K562 (cell line): Measurements from ENCODE around the gene RHBDD1. TPM values are rescaled to one million over a fixed set of nuclear protein-coding genes. Genes with fewer than 3 reads are reported as not detected.

Source experiments
- ATAC-seq: fragments of 200-7000 bp; cut with Tn5 transposase; 3 replicates; pipeline ENCODE4 v1.9.1; 2020; ENCODE audit warnings: moderate library complexity
- BruUV-seq: library from RNA; stranded (reverse); fragments of 400-500 nt; replicated peaks from 2 replicates; lab custom pipeline; 2021; lab: Mats Ljungman, UMichigan
- CTCF ChIA-PET: fragments of 300-600 bp; formaldehyde crosslinking; extraction: SDS; loops from one replicate; lab custom pipeline; 2021; ENCODE audit warnings: low intra/inter-chr PET ratio; lab: Yijun Ruan, JAX
- POLR2A ChIA-PET: fragments of 300-600, 350-650 bp; sonication (Branson Sonifier 250); formaldehyde crosslinking; extraction: SDS; loops from one replicate; lab custom pipeline; 2021; ENCODE audit warnings: antibody characterized with exemption, inconsistent platforms; lab: Yijun Ruan, JAX
- DNase-seq, 4 experiments: peaks; one replicate each; pipeline versions ENCODE4 v3.0.0 to v3.0.0-alpha.2; 2011 to 2018; ENCODE audit warnings: low spot score in 3 of 4, mixed read lengths in 3 of 4; ENCODE audit errors: extremely low read depth in 1 of 4
- FAIRE-seq: peaks from 2 replicates; lab custom pipeline; 2011; peaks lifted over from hg19 to GRCh38; lab: Jason Lieb, UNC
- H2AFZ ChIP-seq: 2 replicates; pipeline ENCODE4 v1.6.0; 2011; ENCODE audit warnings: low read depth, low read length, control low read depth, inconsistent platforms
- H3K27ac ChIP-seq: fragments of 200-600 bp; 3 replicates; pipeline ENCODE4 v1.8.0; 2011; ENCODE audit warnings: low read depth, mild to moderate bottlenecking, control low read depth, inconsistent platforms, low read length, moderate library complexity, mixed read lengths; ENCODE audit errors: extremely low read depth
- H3K27me3 ChIP-seq, 2 experiments: fragments of 300-600 bp in 1 of 2; 2 replicates in 1 of 2; 3 replicates in 1 of 2; pipeline versions ENCODE4 v1.6.0 to v1.8.0; 2011; ENCODE audit warnings: inconsistent platforms in 2 of 2, low read length in 2 of 2, mild to moderate bottlenecking in 1 of 2, mixed read lengths in 1 of 2, moderate library complexity in 1 of 2; ENCODE audit not compliant: control insufficient read depth in 2 of 2, insufficient read depth in 2 of 2
- H3K36me3 ChIP-seq: fragments of 300-600 bp; 3 replicates; pipeline ENCODE4 v1.8.0; 2011; ENCODE audit warnings: mild to moderate bottlenecking, low read length, inconsistent platforms; ENCODE audit not compliant: control insufficient read depth, insufficient read depth
- H3K4me1 ChIP-seq, 2 experiments: fragments of 200-600 bp in 1 of 2; replicated peaks in 1 of 2; 2 replicates in 1 of 2; 3 replicates in 1 of 2; pipeline versions ENCODE4 v1.5.1 to v1.8.0; 2011; ENCODE audit warnings: inconsistent platforms in 2 of 2, low read length in 2 of 2, mild to moderate bottlenecking in 1 of 2, mixed read lengths in 1 of 2, moderate library complexity in 1 of 2; ENCODE audit not compliant: control insufficient read depth in 2 of 2, insufficient read depth in 2 of 2
- H3K4me2 ChIP-seq: 2 replicates; pipeline ENCODE4 v1.6.1; 2011; ENCODE audit warnings: low read length, control low read depth, inconsistent platforms, mixed read lengths; ENCODE audit not compliant: insufficient read depth
- H3K4me3 ChIP-seq: fragments of 200-600 bp; sonication (generic), shearing (Covaris generic); 2 replicates; pipeline ENCODE4 v1.5.1; 2016; ENCODE audit warnings: control low read depth, inconsistent platforms
- H3K79me2 ChIP-seq: fragments of 200-600 bp; 3 replicates; pipeline ENCODE4 v1.8.0; 2011; ENCODE audit warnings: low read length, inconsistent platforms; ENCODE audit not compliant: control insufficient read depth, insufficient read depth
- H3K9ac ChIP-seq, 2 experiments: 2 replicates each; pipeline versions ENCODE4 v1.6.0 to v1.6.1; 2011; ENCODE audit warnings: low read depth in 2 of 2, low read length in 2 of 2, control low read depth in 1 of 2, inconsistent platforms in 1 of 2, mild to moderate bottlenecking in 1 of 2, mixed read lengths in 1 of 2; ENCODE audit not compliant: insufficient read depth in 1 of 2
- H3K9me1 ChIP-seq: one replicate; pipeline ENCODE4 v1.6.0; 2011; ENCODE audit warnings: inconsistent platforms, mild to moderate bottlenecking, low read length, moderate library complexity; ENCODE audit not compliant: control insufficient read depth, insufficient read depth
- H3K9me3 ChIP-seq: replicated peaks from 2 replicates; pipeline ENCODE4 v1.5.1; 2011; ENCODE audit warnings: low read depth, low read length, inconsistent platforms; ENCODE audit not compliant: control insufficient read depth, insufficient read depth
- H4K20me1 ChIP-seq: replicated peaks from 2 replicates; pipeline ENCODE4 v1.6.1; 2011; ENCODE audit warnings: low read length, inconsistent platforms, mixed read lengths; ENCODE audit not compliant: control insufficient read depth, insufficient read depth
- BHLHE40 ChIP-seq: IDR thresholded peaks from 2 replicates; pipeline ENCODE4 v1.6.1; 2011; ENCODE audit warnings: low read length, improper control_type of control experiment
- GATAD2A ChIP-seq: fragments of 450-650 bp; IDR thresholded peaks from 2 replicates; pipeline ENCODE4 v1.6.1; 2017
- KLF16 ChIP-seq: IDR thresholded peaks from 2 replicates; pipeline ENCODE4 v1.6.1; 2016; ENCODE audit warnings: antibody characterized with exemption
- MAFK ChIP-seq: IDR thresholded peaks from 2 replicates; pipeline ENCODE4 v1.6.1; 2011; ENCODE audit warnings: low read length, improper control_type of control experiment
- MTA3 ChIP-seq: fragments of 450-650 bp; formaldehyde crosslinking; IDR thresholded peaks from 2 replicates; pipeline ENCODE4 v1.6.1; 2017; ENCODE audit warnings: mild to moderate bottlenecking, borderline replicate concordance
- NR4A1 ChIP-seq, 2 experiments: fragments of 250-450 bp in 1 of 2; fragments of 450-650 bp in 1 of 2; sonication (Bioruptor Pico) in 1 of 2; IDR thresholded peaks; 2 replicates each; pipeline versions ENCODE4 v1.4.0 to v1.6.1; 2016 to 2020; ENCODE audit warnings: mild to moderate bottlenecking in 2 of 2, missing compliant biosample characterization in 1 of 2, missing genetic modification characterization in 1 of 2, moderate library complexity in 1 of 2
- RFX5 ChIP-seq: IDR thresholded peaks from 2 replicates; pipeline ENCODE4 v1.6.1; 2011; ENCODE audit warnings: low read depth, mild to moderate bottlenecking, improper control_type of control experiment, low read length
- RNF2 ChIP-seq: sonication (generic); IDR thresholded peaks from 2 replicates; pipeline ENCODE4 v1.6.1; 2016
- SMARCA4 ChIP-seq: fragments of 450-650 bp; IDR thresholded peaks from 2 replicates; pipeline ENCODE4 v1.6.1; 2016
- TAL1 ChIP-seq: fragments of 450-650 bp; IDR thresholded peaks from 2 replicates; pipeline ENCODE4 v1.6.1; 2016; ENCODE audit warnings: mild to moderate bottlenecking
- TSC22D4 ChIP-seq: fragments of 450-650 bp; IDR thresholded peaks from 2 replicates; pipeline ENCODE4 v1.6.1; 2016; ENCODE audit warnings: missing genetic modification characterization, missing biosample characterization, control low read depth
- U2AF1 ChIP-seq: fragments of 200-400 bp; formaldehyde crosslinking; optimal IDR thresholded peaks from 2 replicates; pipeline ENCODE3; 2017; ENCODE audit warnings: mild to moderate bottlenecking, low read depth, low read length, moderate library complexity
- ZFP36 ChIP-seq: fragments of 150-350 bp; IDR thresholded peaks from 2 replicates; pipeline ENCODE4 v1.6.1; 2018; ENCODE audit warnings: low read length, low read depth; ENCODE audit not compliant: partially characterized antibody
- WGBS: fragments of 100-300 bp; shearing (Covaris generic); methylation state at CpG from one replicate; pipeline ENCODE4 v1.1.6; 2016; ENCODE audit warnings: low coverage, mixed read lengths; ENCODE audit not compliant: insufficient coverage; ENCODE audit errors: missing lambda C conversion rate; 5-methylcytosine and 5-hydroxymethylcytosine counted together
- in situ Hi-C: fragments of 300-500 bp; cut with MboI; formaldehyde crosslinking; loops from 4 replicates; pipeline ENCODE4 v1.15.0; 2018; ENCODE audit warnings: inconsistent platforms, mixed read lengths
- intact Hi-C: fragments of 100-400 bp; cut with micrococcal nuclease; formaldehyde crosslinking; loops from 2 replicates; pipeline ENCODE4 v1.14.2; 2022
- polyA plus RNA-seq, 8 experiments: library from polyadenylated mRNA; depleted of rRNA in 4 of 8; stranded (reverse) in 5 of 8; unstranded in 3 of 8; fragments of >200 nt; fragmentation: Nextera tagmentation in 2 of 8; fragmentation: Illumina TruSeq in 1 of 8; extraction: Ambion mirVana in 2 of 8; extraction: Trizol in 1 of 8; gene quantifications; 2 replicates each; pipeline versions ENCODE4 v1.2.1 to v1.2.3, GENCODE V29; 2011 to 2014; ENCODE audit warnings: inconsistent platforms in 1 of 8, missing spikeins in 1 of 8
- total RNA-seq, 7 experiments: library from RNA; depleted of rRNA in 6 of 7; stranded (reverse); fragments of >200 nt in 6 of 7; fragmentation: Illumina TruSeq in 2 of 7; extraction: Trizol in 2 of 7; gene quantifications; 2 replicates each; pipeline versions ENCODE4 v1.2.1 to v1.2.3, GENCODE V29; 2011 to 2021; ENCODE audit warnings: low replicate concordance in 1 of 7
- TF ChIP-seq, protein P1 (sequence below): fragments of 250-450 bp; sonication (Bioruptor Pico); IDR thresholded peaks from 2 replicates; pipeline ENCODE4 v1.5.0; 2022; ENCODE audit warnings: mild to moderate bottlenecking
- TF ChIP-seq, protein P2 (sequence below), 3 experiments: fragments of 200-800 bp in 1 of 3; sonication (Bioruptor generic) in 1 of 3; sonication (generic) in 1 of 3; formaldehyde crosslinking in 1 of 3; IDR thresholded peaks; 2 replicates each; pipeline versions ENCODE4 v1.6.1 to v1.8.0; 2016 to 2022; ENCODE audit warnings: mild to moderate bottlenecking in 2 of 3, missing compliant biosample characterization in 2 of 3, missing genetic modification characterization in 2 of 3, missing genetic modification reagents in 1 of 3
- TF ChIP-seq, protein P3 (sequence below): fragments of 450-650 bp; IDR thresholded peaks from 2 replicates; pipeline ENCODE4 v1.6.1; 2017; ENCODE audit warnings: antibody characterized with exemption, mild to moderate bottlenecking

RHBDD1 gene
- total and polyA plus RNA-seq, 9 of the 15 experiments (the other 6 are each of a cell fraction or from before 2014, with no cell fraction given): 4.8 to 34.8 (median 15.6) TPM

DNA sequence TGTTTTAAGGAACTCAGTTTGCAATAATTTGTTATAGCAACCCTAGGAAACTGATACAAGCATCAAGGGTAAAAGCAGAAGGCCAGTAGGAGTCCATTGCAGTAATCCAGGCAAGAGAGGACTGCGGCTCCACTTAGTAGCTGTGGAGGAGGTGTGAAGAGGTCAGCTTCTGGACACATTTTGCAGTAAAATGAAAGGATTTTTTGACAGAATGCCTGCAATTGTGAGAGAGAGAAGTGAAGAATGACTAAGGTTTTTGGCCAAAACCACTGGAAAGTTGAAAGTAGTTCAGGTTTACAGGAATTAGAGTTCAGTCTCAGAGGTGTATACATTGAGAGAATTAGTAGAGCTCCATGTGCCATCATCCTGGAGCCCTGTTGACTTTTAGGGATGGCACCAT, 129.5 kb downstream of the RHBDD1 start:
- DNase-seq: no peak
- Histone ChIP-seq H3K9me3 (no peaks in the 10 kb centered on the region), H4K20me1 (no peaks in the 10 kb centered on the region), H3K27ac (no peak overlapping the region), H3K4me1 (peaks cover 0 to 8% of the 10 kb centered on the region in 2 experiments; a peak in 2 of 5 replicates), H3K79me2 (no peaks in the 10 kb centered on the region)
- POLR2A ChIA-PET: no interaction called here
- in situ Hi-C loops: no loop called here
- TF ChIP-seq TAL1 (no peak), TSC22D4 (tag) (no peak), KLF16 (no peak), GATAD2A (no peak), U2AF1 (no peak), SMARCA4 (no peak), BHLHE40 (no peak), ZFP36 (no peak), RFX5 (no peak), RNF2 (no peak), NR4A1 (CRISPR knock-in tag; IDR thresholded peaks at IDR 0.05) (no peak), NR4A1 (tag; IDR thresholded peaks at IDR 0.05) (no peak), MAFK (no peak), MTA3 (no peak)
- TF ChIP-seq, protein P1, sequence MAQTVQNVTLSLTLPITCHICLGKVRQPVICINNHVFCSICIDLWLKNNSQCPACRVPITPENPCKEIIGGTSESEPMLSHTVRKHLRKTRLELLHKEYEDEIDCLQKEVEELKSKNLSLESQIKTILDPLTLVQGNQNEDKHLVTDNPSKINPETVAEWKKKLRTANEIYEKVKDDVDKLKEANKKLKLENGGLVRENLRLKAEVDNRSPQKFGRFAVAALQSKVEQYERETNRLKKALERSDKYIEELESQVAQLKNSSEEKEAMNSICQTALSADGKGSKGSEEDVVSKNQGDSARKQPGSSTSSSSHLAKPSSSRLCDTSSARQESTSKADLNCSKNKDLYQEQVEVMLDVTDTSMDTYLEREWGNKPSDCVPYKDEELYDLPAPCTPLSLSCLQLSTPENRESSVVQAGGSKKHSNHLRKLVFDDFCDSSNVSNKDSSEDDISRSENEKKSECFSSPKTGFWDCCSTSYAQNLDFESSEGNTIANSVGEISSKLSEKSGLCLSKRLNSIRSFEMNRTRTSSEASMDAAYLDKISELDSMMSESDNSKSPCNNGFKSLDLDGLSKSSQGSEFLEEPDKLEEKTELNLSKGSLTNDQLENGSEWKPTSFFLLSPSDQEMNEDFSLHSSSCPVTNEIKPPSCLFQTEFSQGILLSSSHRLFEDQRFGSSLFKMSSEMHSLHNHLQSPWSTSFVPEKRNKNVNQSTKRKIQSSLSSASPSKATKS (CRISPR knock-in tag): no peak
- TF ChIP-seq, protein P2, sequence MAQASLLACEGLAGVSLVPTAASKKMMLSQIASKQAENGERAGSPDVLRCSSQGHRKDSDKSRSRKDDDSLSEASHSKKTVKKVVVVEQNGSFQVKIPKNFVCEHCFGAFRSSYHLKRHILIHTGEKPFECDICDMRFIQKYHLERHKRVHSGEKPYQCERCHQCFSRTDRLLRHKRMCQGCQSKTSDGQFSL (CRISPR knock-in tag; IDR thresholded peaks at IDR 0.05): no peak
- TF ChIP-seq, protein P2 (tag; IDR thresholded peaks at IDR 0.05): no peak
- TF ChIP-seq, protein P3, sequence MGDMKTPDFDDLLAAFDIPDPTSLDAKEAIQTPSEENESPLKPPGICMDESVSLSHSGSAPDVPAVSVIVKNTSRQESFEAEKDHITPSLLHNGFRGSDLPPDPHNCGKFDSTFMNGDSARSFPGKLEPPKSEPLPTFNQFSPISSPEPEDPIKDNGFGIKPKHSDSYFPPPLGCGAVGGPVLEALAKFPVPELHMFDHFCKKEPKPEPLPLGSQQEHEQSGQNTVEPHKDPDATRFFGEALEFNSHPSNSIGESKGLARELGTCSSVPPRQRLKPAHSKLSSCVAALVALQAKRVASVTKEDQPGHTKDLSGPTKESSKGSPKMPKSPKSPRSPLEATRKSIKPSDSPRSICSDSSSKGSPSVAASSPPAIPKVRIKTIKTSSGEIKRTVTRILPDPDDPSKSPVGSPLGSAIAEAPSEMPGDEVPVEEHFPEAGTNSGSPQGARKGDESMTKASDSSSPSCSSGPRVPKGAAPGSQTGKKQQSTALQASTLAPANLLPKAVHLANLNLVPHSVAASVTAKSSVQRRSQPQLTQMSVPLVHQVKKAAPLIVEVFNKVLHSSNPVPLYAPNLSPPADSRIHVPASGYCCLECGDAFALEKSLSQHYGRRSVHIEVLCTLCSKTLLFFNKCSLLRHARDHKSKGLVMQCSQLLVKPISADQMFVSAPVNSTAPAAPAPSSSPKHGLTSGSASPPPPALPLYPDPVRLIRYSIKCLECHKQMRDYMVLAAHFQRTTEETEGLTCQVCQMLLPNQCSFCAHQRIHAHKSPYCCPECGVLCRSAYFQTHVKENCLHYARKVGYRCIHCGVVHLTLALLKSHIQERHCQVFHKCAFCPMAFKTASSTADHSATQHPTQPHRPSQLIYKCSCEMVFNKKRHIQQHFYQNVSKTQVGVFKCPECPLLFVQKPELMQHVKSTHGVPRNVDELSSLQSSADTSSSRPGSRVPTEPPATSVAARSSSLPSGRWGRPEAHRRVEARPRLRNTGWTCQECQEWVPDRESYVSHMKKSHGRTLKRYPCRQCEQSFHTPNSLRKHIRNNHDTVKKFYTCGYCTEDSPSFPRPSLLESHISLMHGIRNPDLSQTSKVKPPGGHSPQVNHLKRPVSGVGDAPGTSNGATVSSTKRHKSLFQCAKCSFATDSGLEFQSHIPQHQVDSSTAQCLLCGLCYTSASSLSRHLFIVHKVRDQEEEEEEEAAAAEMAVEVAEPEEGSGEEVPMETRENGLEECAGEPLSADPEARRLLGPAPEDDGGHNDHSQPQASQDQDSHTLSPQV: no peak
- TF ChIP-seq, all 486 proteins: peak for 0
- Histone ChIP-seq H3K9ac (no peak overlapping the region), H3K4me3 (no peak overlapping the region), H3K36me3 (no peaks in the 10 kb centered on the region), H3K4me2 (no peak overlapping the region), H3K9me1 (no peaks in the 10 kb centered on the region), H3K27me3 (no peaks in the 10 kb centered on the region), H2AFZ (no peak overlapping the region)
- FAIRE-seq (no peak), ATAC-seq (no peak)
- no TSS peak for BruUV-seq
- intact Hi-C loops: no loop called here
- CTCF ChIA-PET: no interaction called here
- WGBS: 100% methylated on average over 1 of the region's 1 CpG
